HEK293T (cell line): ENCODE data around the gene NUBP1.

Experiments used
- CTCF ChIA-PET: fragments of 350-600 bp; formaldehyde crosslinking; extraction: SDS; loops from one replicate; lab custom pipeline; 2021; ENCODE audit warnings: antibody characterized with exemption, inconsistent platforms; lab: Yijun Ruan, JAX
- POLR2A ChIA-PET: fragments of 350-600 bp; formaldehyde crosslinking; extraction: SDS; loops from one replicate; lab custom pipeline; 2020; ENCODE audit warnings: antibody characterized with exemption, inconsistent platforms; lab: Yijun Ruan, JAX
- DNase-seq: peaks from one replicate; pipeline ENCODE4 v3.0.0; 2012; ENCODE audit warnings: mixed read lengths; ENCODE audit errors: extremely low spot score
- ARNT ChIP-seq: fragments of 450-650 bp; IDR thresholded peaks from 2 replicates; pipeline ENCODE4 v1.6.1; 2017; ENCODE audit warnings: mild to moderate bottlenecking
- BHLHE40 ChIP-seq: fragments of 450-650 bp; IDR thresholded peaks from 2 replicates; pipeline ENCODE4 v1.6.1; 2016; ENCODE audit warnings: mild to moderate bottlenecking, moderate library complexity, borderline replicate concordance
- CTBP1 ChIP-seq: fragments of 450-650 bp; IDR thresholded peaks from 2 replicates; pipeline ENCODE4 v1.6.1; 2016; ENCODE audit warnings: borderline replicate concordance
- ELF4 ChIP-seq: fragments of 450-650 bp; IDR thresholded peaks from 2 replicates; pipeline ENCODE4 v1.6.1; 2017; ENCODE audit warnings: antibody characterized with exemption
- FOXA1 ChIP-seq: fragments of 450-650 bp; IDR thresholded peaks from 2 replicates; pipeline ENCODE4 v1.6.1; 2016; ENCODE audit warnings: mild to moderate bottlenecking
- FOXK2 ChIP-seq: fragments of 450-650 bp; IDR thresholded peaks from 2 replicates; pipeline ENCODE4 v1.6.1; 2016; ENCODE audit warnings: mild to moderate bottlenecking
- FOXM1 ChIP-seq: fragments of 450-650 bp; IDR thresholded peaks from 2 replicates; pipeline ENCODE4 v1.6.1; 2017; ENCODE audit warnings: mild to moderate bottlenecking, borderline replicate concordance
- HDGF ChIP-seq: fragments of 450-650 bp; IDR thresholded peaks from 2 replicates; pipeline ENCODE4 v1.6.1; 2017; ENCODE audit warnings: antibody characterized with exemption, borderline replicate concordance
- L3MBTL2 ChIP-seq: fragments of 450-650 bp; conservative IDR thresholded peaks from 2 replicates; pipeline ENCODE4 v1.6.1; 2016; ENCODE audit warnings: mild to moderate bottlenecking
- LEF1 ChIP-seq: fragments of 450-650 bp; IDR thresholded peaks from 2 replicates; pipeline ENCODE4 v1.6.1; 2017; ENCODE audit warnings: mild to moderate bottlenecking, borderline replicate concordance
- NFRKB ChIP-seq: fragments of 450-650 bp; IDR thresholded peaks from 2 replicates; pipeline ENCODE4 v1.6.1; 2016; ENCODE audit warnings: mild to moderate bottlenecking, moderate library complexity
- SP1 ChIP-seq: fragments of 450-650 bp; IDR thresholded peaks from 2 replicates; pipeline ENCODE4 v1.6.1; 2017
- SUZ12 ChIP-seq: fragments of 450-650 bp; IDR thresholded peaks from 2 replicates; pipeline ENCODE4 v1.6.1; 2016; ENCODE audit warnings: mild to moderate bottlenecking
- TARDBP ChIP-seq: fragments of 450-650 bp; IDR thresholded peaks from 2 replicates; pipeline ENCODE4 v1.6.1; 2016
- ZNF384 ChIP-seq: fragments of 450-650 bp; IDR thresholded peaks from 2 replicates; pipeline ENCODE4 v1.6.1; 2016
- TF ChIP-seq, protein P1 (sequence below): fragments of 450-650 bp; IDR thresholded peaks from 2 replicates; pipeline ENCODE4 v1.6.1; 2016

Gene NUBP1

DNA sequence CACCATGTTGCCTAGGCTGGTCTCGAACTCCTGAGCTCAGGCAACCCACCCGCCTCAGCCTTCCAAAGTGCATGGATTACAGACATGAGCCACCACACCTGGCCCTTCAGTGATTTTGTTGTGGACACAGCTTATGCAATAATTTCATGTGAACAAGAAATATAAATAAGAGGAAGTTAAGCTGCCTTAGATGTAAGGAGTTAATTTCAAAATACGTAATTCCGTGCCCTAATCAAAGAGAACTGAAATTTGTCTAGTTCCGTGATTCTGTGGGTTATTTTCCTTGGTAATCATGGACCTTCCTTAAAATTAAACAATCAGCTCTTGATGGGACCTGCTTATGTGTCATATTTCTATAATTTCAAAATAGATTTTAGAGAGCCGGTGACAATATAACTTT, 63.1 kb downstream of the NUBP1 start:
- DNase-seq: no peak
- POLR2A ChIA-PET: interaction anchor here (0.6 kb wide), 1 partner anchor 43 kb away, joined by 3 read pairs; no protein-coding TSS in a partner anchor
- CTCF ChIA-PET: no interaction called here
- no peak for TF ChIP-seq HDGF
- no peak for TF ChIP-seq ELF4
- TF ChIP-seq ARNT: no peak
- no peak for TF ChIP-seq L3MBTL2
- no peak for TF ChIP-seq ZNF384

DNA sequence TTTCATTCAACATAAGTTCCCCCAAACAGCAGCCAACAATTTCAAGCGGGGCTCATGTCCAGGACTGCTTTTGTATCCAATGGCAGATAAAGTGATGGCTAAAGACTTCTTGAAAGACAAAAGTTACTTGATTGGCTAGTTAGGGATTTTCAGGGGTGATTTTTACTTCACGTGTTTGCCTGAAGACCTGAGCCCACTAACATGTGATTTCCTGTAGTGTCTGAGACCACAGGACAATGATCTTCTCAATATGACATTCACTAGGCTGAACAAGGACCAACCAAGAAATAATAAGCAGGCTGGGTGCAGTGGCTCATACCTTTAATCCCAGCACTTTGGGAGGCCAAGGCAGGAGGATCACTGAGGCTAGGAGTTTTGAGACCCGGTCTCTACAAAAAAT, 64.6 kb downstream of the NUBP1 start:
- CTCF ChIA-PET: no interaction called here
- TF ChIP-seq SP1 (no peak), HDGF (no peak), NFRKB (no peak), BHLHE40 (no peak), ZNF384 (no peak), LEF1 (no peak), FOXA1 (no peak), FOXM1 (no peak)

DNA sequence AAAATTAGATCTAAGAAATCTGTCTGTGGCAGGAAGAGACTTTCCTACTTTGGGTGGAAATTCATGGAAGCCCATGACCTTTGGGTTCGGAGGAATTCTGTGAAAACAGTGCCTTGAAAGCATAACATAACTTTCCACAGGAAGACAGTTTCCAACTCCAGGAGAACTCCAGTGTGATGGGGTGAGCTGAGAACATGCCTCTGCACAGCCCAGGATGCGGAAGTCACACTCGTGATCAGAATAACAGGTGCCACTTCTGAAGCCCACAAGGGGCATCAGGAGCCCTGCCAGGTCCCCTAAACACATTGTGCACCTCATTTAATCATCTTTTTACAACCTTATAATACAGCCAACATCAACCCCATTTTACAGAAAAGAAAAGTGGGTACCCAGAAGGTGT, 65.2 kb downstream of the NUBP1 start:
- TF ChIP-seq, protein P1, sequence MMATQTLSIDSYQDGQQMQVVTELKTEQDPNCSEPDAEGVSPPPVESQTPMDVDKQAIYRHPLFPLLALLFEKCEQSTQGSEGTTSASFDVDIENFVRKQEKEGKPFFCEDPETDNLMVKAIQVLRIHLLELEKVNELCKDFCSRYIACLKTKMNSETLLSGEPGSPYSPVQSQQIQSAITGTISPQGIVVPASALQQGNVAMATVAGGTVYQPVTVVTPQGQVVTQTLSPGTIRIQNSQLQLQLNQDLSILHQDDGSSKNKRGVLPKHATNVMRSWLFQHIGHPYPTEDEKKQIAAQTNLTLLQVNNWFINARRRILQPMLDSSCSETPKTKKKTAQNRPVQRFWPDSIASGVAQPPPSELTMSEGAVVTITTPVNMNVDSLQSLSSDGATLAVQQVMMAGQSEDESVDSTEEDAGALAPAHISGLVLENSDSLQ: no peak
- TF ChIP-seq CTBP1 (no peak), SUZ12 (no peak), L3MBTL2 (no peak), ARNT (no peak), HDGF (no peak)
- DNase-seq: no peak
- ChIA-PET POLR2A (no interaction called here), CTCF (no interaction called here)

More for the DNA sequence above, 64.6 kb downstream of the NUBP1 start:
- POLR2A ChIA-PET: no interaction called here
- DNase-seq: no peak

DNA sequence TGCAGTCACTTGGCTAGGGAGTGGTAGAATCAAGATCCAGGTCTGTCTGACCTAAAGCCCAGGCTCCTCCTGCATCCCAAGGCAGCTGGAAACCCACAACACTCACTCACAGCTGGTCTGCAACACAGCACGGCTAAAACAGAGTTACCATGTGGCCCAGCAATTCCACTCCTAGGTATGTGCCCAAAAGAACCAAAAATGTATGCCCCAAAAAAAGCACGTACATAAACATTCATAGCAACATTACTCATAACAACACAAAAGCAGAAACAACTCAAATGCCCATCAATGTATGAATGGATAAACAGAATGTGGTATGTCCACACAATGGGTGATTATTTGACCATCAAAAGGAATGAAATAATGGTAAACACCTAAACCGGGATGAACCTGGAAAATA, 66.1 kb downstream of the NUBP1 start:
- no peak for TF ChIP-seq ELF4
- no peak for TF ChIP-seq FOXK2
- no peak for TF ChIP-seq CTBP1
- TF ChIP-seq BHLHE40: no peak
- no peak for TF ChIP-seq LEF1
- TF ChIP-seq SUZ12: no peak
- no peak for TF ChIP-seq FOXA1
- no peak for TF ChIP-seq ZNF384
- TF ChIP-seq FOXM1: no peak
- TF ChIP-seq TARDBP: no peak
- no peak for TF ChIP-seq NFRKB
- no peak for TF ChIP-seq ARNT
- no peak for TF ChIP-seq HDGF
- TF ChIP-seq L3MBTL2: no peak
- TF ChIP-seq SP1: no peak
- TF ChIP-seq, protein P1: no peak
- DNase-seq: no peak
- POLR2A ChIA-PET: no interaction called here
- CTCF ChIA-PET: no interaction called here

DNA sequence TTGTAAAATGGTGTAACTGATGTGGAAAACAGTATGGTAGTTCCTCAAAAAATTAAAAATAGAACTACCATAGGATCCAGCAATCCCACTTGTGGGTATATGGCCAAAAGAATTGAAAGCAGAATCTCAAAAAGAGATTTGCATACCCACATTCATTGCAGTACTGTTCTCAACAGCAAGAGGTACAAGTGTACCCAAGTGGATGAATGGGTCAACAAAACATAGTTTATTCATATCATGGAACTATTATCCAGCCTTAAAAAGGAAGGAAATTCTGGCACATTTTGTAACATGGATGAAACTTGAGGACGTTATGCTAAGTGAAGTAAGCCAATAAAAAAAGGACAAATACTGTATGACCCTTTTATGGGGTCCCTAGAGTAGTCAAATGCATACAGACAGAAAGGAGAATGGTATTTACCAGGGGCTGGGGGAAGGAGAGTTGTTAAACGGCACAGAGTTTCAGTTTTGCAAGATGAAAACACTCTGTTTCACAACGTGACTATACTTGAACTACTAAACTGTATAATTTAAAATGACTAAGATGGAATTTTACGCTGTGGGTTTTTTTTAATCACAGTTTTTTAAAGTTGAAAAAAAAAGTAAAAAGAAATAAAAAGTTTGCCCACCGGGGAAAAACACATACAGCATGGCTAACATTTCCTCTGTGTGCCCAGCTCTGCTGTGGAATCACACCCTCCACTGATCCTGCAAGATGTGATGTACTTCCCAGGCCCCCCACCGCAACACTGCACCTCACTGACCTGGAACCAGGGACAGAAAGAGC, 68.9 kb downstream of the NUBP1 start:
- POLR2A ChIA-PET: no interaction called here
- CTCF ChIA-PET: no interaction called here
- no peak for DNase-seq
- no peak for TF ChIP-seq FOXM1
- TF ChIP-seq HDGF: no peak
- TF ChIP-seq ELF4: no peak
- TF ChIP-seq TARDBP: no peak
- TF ChIP-seq CTBP1: no peak
- TF ChIP-seq, protein P1: no peak
- no peak for TF ChIP-seq ZNF384
- TF ChIP-seq NFRKB: no peak
- TF ChIP-seq LEF1: no peak
- no peak for TF ChIP-seq SUZ12
- TF ChIP-seq ARNT: no peak
- no peak for TF ChIP-seq FOXK2
- no peak for TF ChIP-seq L3MBTL2
- TF ChIP-seq BHLHE40: no peak
- no peak for TF ChIP-seq FOXA1
- TF ChIP-seq SP1: no peak

DNA sequence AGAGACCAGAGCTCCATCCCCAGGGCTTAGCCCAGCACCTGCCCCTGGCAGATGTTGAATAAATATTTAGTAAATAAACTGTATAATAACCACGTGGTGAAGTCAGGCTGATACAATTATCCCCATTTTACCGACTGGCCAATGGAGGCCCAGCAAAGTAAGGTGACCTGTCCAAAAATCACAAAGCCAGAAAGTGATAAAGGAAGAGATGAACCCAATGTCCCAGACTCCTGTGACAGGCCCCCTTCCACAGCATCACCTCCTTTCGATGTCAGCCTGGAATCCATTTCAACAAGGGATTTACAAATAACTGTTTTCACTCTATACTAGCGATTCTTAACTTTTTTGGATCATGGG, 69.4 kb downstream of the NUBP1 start:
- CTCF ChIA-PET: no interaction called here
- DNase-seq: no peak
- TF ChIP-seq, protein P1: no peak
- TF ChIP-seq SUZ12 (no peak), SP1 (no peak), CTBP1 (no peak), TARDBP (no peak), NFRKB (no peak), BHLHE40 (no peak), FOXK2 (no peak), ZNF384 (no peak), FOXA1 (no peak), HDGF (no peak), ARNT (no peak), ELF4 (no peak), FOXM1 (no peak), L3MBTL2 (no peak), LEF1 (no peak)
- POLR2A ChIA-PET: no interaction called here
